HT1080 (cell line): ENCODE results near the gene USP17L18. TPM values are rescaled to one million over a fixed set of nuclear protein-coding genes. Genes with fewer than 3 reads are reported as not detected.
"Not testable (repeated sequence)": the region's sequence is repeated elsewhere in the genome, so short reads cannot be mapped to it uniquely, and the experiment has no call there.

Source experiments
- DNase-seq: peaks from one replicate; pipeline ENCODE4 v3.0.0-alpha.2; 2015; ENCODE audit warnings: low read depth
- polyA plus RNA-seq, 2 experiments: library from polyadenylated mRNA; depleted of rRNA; stranded (reverse); fragments of >200 nt; gene quantifications; 2 replicates each; pipeline ENCODE4 v1.2.3, GENCODE V29; 2015
- total RNA-seq: library from RNA; depleted of rRNA; stranded (reverse); fragments of >200 nt; shearing (Covaris generic); gene quantifications from 2 replicates; pipeline ENCODE4 v1.2.3, GENCODE V29; 2014; rRNA removed

Gene USP17L18
- not detected in 2 replicates for total RNA-seq
- polyA plus RNA-seq (2015; cell fraction: cytosol; rRNA removed): not detected in 2 replicates
- polyA plus RNA-seq (2015; cell fraction: nucleus; rRNA removed): not detected in 2 replicates

GRCh38 chr4:9247953-9248680 lies at the start of gene USP17L18:
Gene USP17L18 (plus strand): TSS chr4:9248630. CDS start chr4:9248630, 0 bp downstream.
- peak; percentile 0 for DNase-seq

- not testable (repeated sequence) for DNase-seq
Observed at GRCh38 chr4:9210357-9210756, 38.1 kb upstream of the USP17L18 start, which contains the start of gene USP17L10. Gene USP17L10 (plus strand): TSS chr4:9210657. CDS start chr4:9210657, 0 bp downstream.

- DNase-seq: not testable (repeated sequence)
Observed at GRCh38 chr4:9214701-9215100, 33.7 kb upstream of the USP17L18 start.

- DNase-seq: not testable (repeated sequence)
Observed at GRCh38 chr4:9215105-9215504, 33.3 kb upstream of the USP17L18 start, which contains the start of gene USP17L11. Gene USP17L11 (plus strand): TSS chr4:9215405. CDS start chr4:9215405, 0 bp downstream.

- DNase-seq: not testable (repeated sequence)
Observed at GRCh38 chr4:9219852-9220251, 28.6 kb upstream of the USP17L18 start, which contains the start of gene USP17L12. Gene USP17L12 (plus strand): TSS chr4:9220152. CDS start chr4:9220152, 0 bp downstream.

- DNase-seq: not testable (repeated sequence)
Observed at GRCh38 chr4:9224596-9224995, 23.8 kb upstream of the USP17L18 start, which contains the start of gene USP17L13. Gene USP17L13 (plus strand): TSS chr4:9224896. CDS start chr4:9224896, 0 bp downstream.

- DNase-seq: not testable (repeated sequence)
Observed at GRCh38 chr4:9230249-9230648, 18.2 kb upstream of the USP17L18 start.

GRCh38 chr4:9234085-9234484 lies 14.3 kb upstream of the USP17L18 start, which contains the start of gene USP17L15:
Gene USP17L15 (plus strand): TSS chr4:9234385. CDS start chr4:9234385, 0 bp downstream.
- not testable (repeated sequence) for DNase-seq

- peak; percentile 18 for DNase-seq
Observed at GRCh38 chr4:9238461-9238860, 10.0 kb upstream of the USP17L18 start.

GRCh38 chr4:9243579-9243978 lies 4.9 kb upstream of the USP17L18 start, which contains the start of gene USP17L17:
Gene USP17L17 (plus strand): TSS chr4:9243879. CDS start chr4:9243879, 0 bp downstream.
- DNase-seq: not testable (repeated sequence)

- not testable (repeated sequence) for DNase-seq
Observed at GRCh38 chr4:9253078-9253477, 4.6 kb downstream of the USP17L18 start, which contains the start of gene USP17L19. Gene USP17L19 (plus strand): TSS chr4:9253378. CDS start chr4:9253378, 0 bp downstream.

- not testable (repeated sequence) for DNase-seq
Observed at GRCh38 chr4:9257824-9258223, 9.4 kb downstream of the USP17L18 start, which contains the start of gene USP17L20. Gene USP17L20 (plus strand): TSS chr4:9258124. CDS start chr4:9258124, 0 bp downstream.

GRCh38 chr4:9262572-9262971 lies 14.1 kb downstream of the USP17L18 start, which contains the start of gene USP17L21:
Gene USP17L21 (plus strand): TSS chr4:9262872. CDS start chr4:9262872, 0 bp downstream.
- DNase-seq: not testable (repeated sequence)

GRCh38 chr4:9267319-9267718 lies 18.9 kb downstream of the USP17L18 start, which contains the start of gene USP17L22:
Gene USP17L22 (plus strand): TSS chr4:9267619. CDS start chr4:9267619, 0 bp downstream.
- DNase-seq: not testable (repeated sequence)

GRCh38 chr4:9271719-9272118 lies 23.3 kb downstream of the USP17L18 start:
- not testable (repeated sequence) for DNase-seq

Other genes starting within 250 kb of the USP17L18 start
- not detected in 2 replicates for gene FAM90A26, start 78.2 kb upstream of the USP17L18 start, total RNA-seq
- not detected in 2 replicates for gene USP17L10, start 38.0 kb upstream of the USP17L18 start, total RNA-seq
- gene USP17L11, start 33.2 kb upstream of the USP17L18 start, total RNA-seq: not detected in 2 replicates
- not detected in 2 replicates for gene USP17L12, start 28.5 kb upstream of the USP17L18 start, total RNA-seq
- not detected in 2 replicates for gene USP17L13, start 23.7 kb upstream of the USP17L18 start, total RNA-seq
- not detected in 2 replicates for gene USP17L15, start 14.2 kb upstream of the USP17L18 start, total RNA-seq
- not detected in 2 replicates for gene USP17L17, start 4.8 kb upstream of the USP17L18 start, total RNA-seq
- gene USP17L19, start 4.7 kb downstream of the USP17L18 start, total RNA-seq: not detected in 2 replicates
- not detected in 2 replicates for gene USP17L20, start 9.5 kb downstream of the USP17L18 start, total RNA-seq
- gene USP17L21, start 14.2 kb downstream of the USP17L18 start, total RNA-seq: not detected in 2 replicates
- not detected in 2 replicates for gene USP17L22, start 19.0 kb downstream of the USP17L18 start, total RNA-seq
- not detected in 2 replicates for gene USP17L24, start 76.5 kb downstream of the USP17L18 start, total RNA-seq
- gene USP17L25, start 81.3 kb downstream of the USP17L18 start, total RNA-seq: not detected in 2 replicates
- gene USP17L26, start 86.0 kb downstream of the USP17L18 start, total RNA-seq: not detected in 2 replicates
- not detected in 2 replicates for gene USP17L5, start 90.8 kb downstream of the USP17L18 start, total RNA-seq
- not detected in 2 replicates for gene USP17L27, start 95.5 kb downstream of the USP17L18 start, total RNA-seq
- gene USP17L28, start 100.3 kb downstream of the USP17L18 start, total RNA-seq: not detected in 2 replicates
- gene USP17L29, start 105.0 kb downstream of the USP17L18 start, total RNA-seq: not detected in 2 replicates
- gene USP17L30, start 114.5 kb downstream of the USP17L18 start, total RNA-seq: not detected in 2 replicates
- gene DEFB131A, start 195.8 kb downstream of the USP17L18 start, total RNA-seq: not detected in 2 replicates